Measurements from ENCODE around the gene CCDC6.
"Not testable (repeated sequence)": the region's sequence is repeated elsewhere in the genome, so short reads cannot be mapped to it uniquely, and the experiment has no call there.

The CCDC6 gene

GRCh38 chr10:59905731-59906416 is 482 bp downstream of the CCDC6 start:
- no peak for DNase-seq (ENCODE audit: low read depth)

- DNase-seq (ENCODE audit: low read depth) = no peak
Observed at GRCh38 chr10:59905066-59905730, 1.2 kb downstream of the CCDC6 start.

- no peak for DNase-seq (ENCODE audit: low read depth)
Observed at GRCh38 chr10:59904426-59905065, 1.8 kb downstream of the CCDC6 start.

- DNase-seq (ENCODE audit: low read depth) = no peak
Observed at GRCh38 chr10:59903871-59904270, 2.5 kb downstream of the CCDC6 start.

GRCh38 chr10:59902016-59902415 is 4.3 kb downstream of the CCDC6 start:
- DNase-seq (ENCODE audit: low read depth) = no peak

- DNase-seq (ENCODE audit: low read depth) = no peak
Observed at GRCh38 chr10:59901470-59901869, 4.9 kb downstream of the CCDC6 start.

GRCh38 chr10:59900048-59900727 is 6.2 kb downstream of the CCDC6 start:
- DNase-seq (ENCODE audit: low read depth) = no peak

- DNase-seq (ENCODE audit: low read depth) = no peak
Observed at GRCh38 chr10:59898125-59898835, 8.1 kb downstream of the CCDC6 start.

- DNase-seq (ENCODE audit: low read depth) = no peak
Observed at GRCh38 chr10:59896191-59896590, 10.2 kb downstream of the CCDC6 start.

GRCh38 chr10:59895629-59896116 is 10.7 kb downstream of the CCDC6 start:
- no peak for DNase-seq (ENCODE audit: low read depth)

GRCh38 chr10:59894114-59894513 is 12.2 kb downstream of the CCDC6 start:
- DNase-seq (ENCODE audit: low read depth) = no peak

- DNase-seq (ENCODE audit: low read depth) = no peak
Observed at GRCh38 chr10:59892697-59893096, 13.7 kb downstream of the CCDC6 start.

- no peak for DNase-seq (ENCODE audit: low read depth)
Observed at GRCh38 chr10:59891936-59892335, 14.4 kb downstream of the CCDC6 start.

GRCh38 chr10:59891349-59891748 is 15.0 kb downstream of the CCDC6 start:
- DNase-seq (ENCODE audit: low read depth) = no peak

GRCh38 chr10:59888781-59889435 is 17.4 kb downstream of the CCDC6 start:
- DNase-seq (ENCODE audit: low read depth) = no peak

- DNase-seq (ENCODE audit: low read depth) = no peak
Observed at GRCh38 chr10:59887972-59888640, 18.2 kb downstream of the CCDC6 start.

GRCh38 chr10:59887006-59887405 is 19.4 kb downstream of the CCDC6 start:
- DNase-seq (ENCODE audit: low read depth) = no peak

GRCh38 chr10:59885430-59886134 is 20.8 kb downstream of the CCDC6 start:
- no peak for DNase-seq (ENCODE audit: low read depth)

GRCh38 chr10:59884893-59885292 is 21.5 kb downstream of the CCDC6 start:
- not testable (repeated sequence) for DNase-seq (ENCODE audit: low read depth)

- no peak for DNase-seq (ENCODE audit: low read depth)
Observed at GRCh38 chr10:59881640-59882039, 24.7 kb downstream of the CCDC6 start.
